HG03095 (cell line): ENCODE measurements around the gene GIMAP5.
"Not testable (repeated sequence)": the region's sequence is repeated elsewhere in the genome, so short reads cannot be mapped to it uniquely, and the experiment has no call there.

Experiments
- ATAC-seq: cut with Tn5 transposase; IDR thresholded peaks from one replicate; pipeline ENCODE4 v1.9.1; 2021; ENCODE audit warnings: moderate library complexity; ENCODE audit not compliant: unreplicated experiment

The GIMAP5 gene

DNA sequence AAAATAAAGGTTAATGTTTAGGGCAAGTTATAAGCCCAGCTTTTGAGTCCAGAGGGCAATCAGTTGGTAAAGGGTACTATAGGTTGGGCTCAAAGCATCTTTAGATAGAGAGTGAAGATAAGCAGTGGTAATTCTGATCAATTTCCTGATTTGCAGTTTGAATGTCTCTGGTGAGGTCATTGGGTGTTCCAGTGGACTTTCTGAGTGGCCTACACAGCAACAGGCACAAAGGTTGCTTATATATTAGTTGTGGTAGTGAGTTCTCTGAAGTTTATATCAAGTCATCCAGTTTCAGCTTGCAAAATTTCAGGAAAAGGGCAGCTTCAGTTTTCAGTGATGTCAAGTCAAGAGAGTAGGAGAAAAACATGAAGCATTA lies 29.1 kb downstream of the GIMAP5 start:
- no peak for ATAC-seq

DNA sequence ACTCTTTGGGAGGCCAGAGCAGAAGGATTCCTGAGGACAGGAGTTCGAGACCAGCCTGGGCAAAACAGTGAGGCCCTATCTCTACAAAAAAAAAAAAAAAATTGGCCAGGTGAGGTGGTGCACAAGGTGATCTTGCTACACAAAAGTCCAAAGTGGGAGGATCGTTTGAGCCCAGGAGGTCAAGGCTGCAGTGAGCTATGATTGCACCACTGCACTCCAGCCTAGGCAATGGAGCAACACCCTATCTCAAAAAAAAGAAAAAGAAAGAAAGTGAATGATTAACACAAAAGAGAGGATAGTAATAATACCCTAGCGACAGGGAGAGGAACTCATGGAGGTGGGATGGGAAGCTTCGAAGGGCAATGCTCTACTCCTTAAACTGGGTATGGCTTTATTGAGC lies 32.5 kb downstream of the GIMAP5 start:
- no peak for ATAC-seq

GRCh38 chr7:150774131-150774530 lies 36.9 kb downstream of the GIMAP5 start:
- not testable (repeated sequence) for ATAC-seq

GRCh38 chr7:150778014-150778737 lies 41.0 kb downstream of the GIMAP5 start:
- no peak for ATAC-seq

DNA sequence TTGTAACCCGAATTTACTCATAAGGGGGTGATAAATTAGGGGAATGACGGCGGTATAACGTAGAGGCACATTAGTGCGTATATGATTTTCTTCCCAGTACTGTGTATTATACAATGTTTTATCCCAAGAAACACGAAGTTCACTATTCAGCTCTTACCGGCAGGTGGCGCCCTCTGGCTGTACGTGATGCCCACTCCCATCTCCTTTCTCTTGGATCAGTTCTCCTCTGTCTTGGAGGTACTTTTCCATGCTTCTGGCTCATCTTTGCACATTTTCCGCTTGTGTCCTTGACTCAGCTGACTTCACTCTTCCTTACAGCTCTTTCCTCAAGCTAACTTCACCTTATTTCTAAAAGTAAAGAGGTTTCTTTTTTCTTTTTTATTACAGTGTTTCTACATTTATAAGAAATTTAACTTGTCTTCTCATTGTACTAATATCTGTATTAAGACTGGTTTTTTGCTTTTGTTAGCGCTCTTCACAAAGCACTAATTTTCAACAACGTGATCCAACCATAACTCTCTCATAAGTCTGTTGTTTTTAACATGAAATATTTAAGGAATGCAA lies 41.6 kb downstream of the GIMAP5 start:
- no peak for ATAC-seq

DNA sequence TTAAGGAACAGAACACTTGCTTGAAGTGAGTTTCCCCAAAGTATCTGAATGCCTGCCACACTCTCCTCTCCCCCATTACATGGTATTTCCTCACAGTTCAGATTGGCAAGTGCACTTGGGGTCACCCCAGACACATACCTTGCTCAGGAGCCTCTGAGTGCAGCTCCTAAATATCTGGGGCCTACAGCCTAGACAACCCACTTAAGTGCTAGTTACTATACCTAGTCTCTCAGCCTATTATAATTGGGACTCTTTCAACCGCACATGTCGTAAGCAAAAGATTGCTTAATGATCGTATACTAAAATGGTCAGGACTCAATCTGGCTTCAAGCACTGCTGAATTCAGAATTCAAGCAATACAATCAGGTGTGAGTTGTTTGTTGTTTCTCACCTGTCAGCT lies 43.1 kb downstream of the GIMAP5 start:
- no peak for ATAC-seq

GRCh38 chr7:150781103-150781502 lies 43.9 kb downstream of the GIMAP5 start:
- no peak for ATAC-seq

DNA sequence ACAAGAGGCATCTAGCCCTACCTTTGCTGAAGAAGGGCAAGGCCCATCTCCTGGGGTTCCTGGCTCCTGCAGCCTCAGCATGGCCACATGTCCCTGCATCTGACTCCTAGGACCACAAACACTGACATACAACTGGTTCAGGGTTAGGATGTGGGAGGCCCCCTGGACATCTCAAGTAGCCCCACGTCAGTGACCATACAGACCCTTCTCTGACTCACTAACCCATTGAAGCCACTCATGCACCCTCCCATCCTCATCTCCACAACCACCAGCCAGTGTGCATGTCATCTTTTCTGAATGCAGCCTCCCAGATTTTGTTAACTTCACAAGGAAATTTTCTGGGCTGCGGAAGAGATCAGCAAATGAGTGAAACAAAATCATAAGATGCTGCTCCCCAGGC lies 44.7 kb downstream of the GIMAP5 start:
- ATAC-seq = no peak

DNA sequence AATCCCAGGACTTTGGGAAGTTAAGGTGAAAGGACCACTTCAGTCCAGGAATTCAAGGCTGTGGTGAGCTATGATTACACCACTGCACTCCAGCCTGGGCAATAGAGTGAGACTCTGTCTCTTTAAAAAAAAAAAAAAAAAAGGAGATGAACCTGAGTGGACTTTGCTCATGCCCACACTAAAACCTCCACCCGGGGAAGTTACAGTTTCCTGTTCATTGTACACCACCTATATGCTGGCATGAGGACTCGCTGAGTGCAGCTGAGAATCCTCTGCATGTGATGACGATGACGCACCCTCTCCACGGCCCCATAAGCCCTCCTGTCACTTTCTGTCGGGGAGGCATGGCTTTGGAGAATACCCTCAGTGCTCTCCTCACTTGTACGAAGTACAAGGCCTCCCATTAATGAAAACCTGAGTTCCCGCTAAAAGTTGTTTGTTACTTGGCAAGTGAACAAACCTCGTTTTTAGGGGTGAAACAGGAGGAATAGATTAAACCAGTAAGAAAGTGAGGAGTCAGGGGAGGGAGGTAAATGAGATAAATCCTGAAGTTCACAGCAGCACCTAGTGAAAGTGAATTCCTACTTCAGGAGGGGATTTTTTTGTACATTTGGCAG lies 47.0 kb downstream of the GIMAP5 start:
- no peak for ATAC-seq

DNA sequence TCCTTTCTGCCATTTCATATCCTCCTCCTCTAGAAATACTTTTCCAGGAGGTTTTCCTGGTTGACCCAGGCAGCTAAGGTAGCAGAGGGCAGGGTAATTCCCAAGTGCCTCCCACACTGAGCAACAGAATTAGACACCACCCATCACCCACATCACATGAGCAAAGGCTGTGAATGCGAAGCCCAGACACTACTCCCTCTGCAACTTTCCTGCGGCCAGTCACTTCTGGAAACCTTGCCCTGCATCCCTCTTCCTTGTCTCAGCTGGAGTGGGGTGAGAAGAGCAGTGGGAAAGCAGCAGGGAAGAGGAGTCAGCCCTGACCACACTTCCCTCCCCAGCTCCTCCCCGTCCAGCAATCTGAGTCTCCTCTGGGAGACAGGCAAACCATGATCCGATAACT lies 47.7 kb downstream of the GIMAP5 start:
- no peak for ATAC-seq

- no peak for ATAC-seq
Measured at GRCh38 chr7:150787321-150788281, 50.4 kb downstream of the GIMAP5 start.

- no peak for ATAC-seq
Measured at GRCh38 chr7:150788474-150789269, 51.5 kb downstream of the GIMAP5 start.

DNA sequence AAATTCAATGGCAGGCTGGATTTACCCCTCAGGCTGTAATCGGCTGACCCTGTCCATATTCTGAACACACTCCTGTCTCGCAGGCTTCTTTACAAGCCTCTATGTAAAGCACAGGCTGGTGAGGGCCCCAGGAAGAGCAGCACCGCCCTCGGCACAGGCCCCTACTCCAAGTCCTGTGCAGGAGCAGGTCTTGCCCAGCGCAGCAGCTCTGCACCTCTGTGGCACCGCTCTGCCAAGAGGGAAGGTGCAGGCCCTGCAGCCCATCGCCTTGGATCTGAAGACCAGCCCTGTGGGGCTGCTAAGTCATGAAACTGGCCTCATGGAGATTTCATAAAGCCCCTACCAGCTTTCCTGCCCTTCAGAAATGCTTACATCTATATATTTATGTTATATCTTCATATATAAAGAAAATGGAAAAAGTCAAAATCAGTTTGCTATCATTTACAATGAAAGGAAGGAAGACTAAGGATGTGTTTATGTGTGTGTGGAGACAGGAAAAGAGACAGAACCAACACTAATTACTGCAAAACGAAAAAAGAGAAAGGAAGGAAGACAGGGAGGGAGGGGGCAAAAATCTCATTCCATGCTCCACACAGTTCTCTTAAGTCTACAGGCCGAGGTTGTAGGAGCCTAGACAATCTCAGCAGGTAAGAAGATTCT lies 53.3 kb downstream of the GIMAP5 start:
- ATAC-seq = no peak

DNA sequence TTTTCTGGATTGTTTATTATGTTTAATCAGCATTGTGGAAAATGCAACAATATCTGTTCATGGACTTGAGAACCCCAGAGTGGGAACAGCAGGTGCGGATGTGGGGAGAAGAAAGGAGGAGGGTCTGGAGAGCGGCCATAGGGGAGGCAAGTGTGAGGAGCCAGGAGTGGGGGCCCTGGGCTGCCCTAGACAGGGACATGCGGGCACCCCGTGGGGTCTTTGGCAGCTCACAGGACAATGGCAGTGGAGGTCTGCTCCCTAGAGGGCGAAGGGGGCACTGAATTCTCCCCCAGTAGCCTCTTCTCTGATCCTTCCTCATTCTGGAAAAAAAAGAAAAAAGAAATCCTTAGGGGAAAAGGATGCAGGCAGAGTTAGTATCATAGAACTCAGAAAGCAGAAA lies 54.1 kb downstream of the GIMAP5 start:
- no peak for ATAC-seq

DNA sequence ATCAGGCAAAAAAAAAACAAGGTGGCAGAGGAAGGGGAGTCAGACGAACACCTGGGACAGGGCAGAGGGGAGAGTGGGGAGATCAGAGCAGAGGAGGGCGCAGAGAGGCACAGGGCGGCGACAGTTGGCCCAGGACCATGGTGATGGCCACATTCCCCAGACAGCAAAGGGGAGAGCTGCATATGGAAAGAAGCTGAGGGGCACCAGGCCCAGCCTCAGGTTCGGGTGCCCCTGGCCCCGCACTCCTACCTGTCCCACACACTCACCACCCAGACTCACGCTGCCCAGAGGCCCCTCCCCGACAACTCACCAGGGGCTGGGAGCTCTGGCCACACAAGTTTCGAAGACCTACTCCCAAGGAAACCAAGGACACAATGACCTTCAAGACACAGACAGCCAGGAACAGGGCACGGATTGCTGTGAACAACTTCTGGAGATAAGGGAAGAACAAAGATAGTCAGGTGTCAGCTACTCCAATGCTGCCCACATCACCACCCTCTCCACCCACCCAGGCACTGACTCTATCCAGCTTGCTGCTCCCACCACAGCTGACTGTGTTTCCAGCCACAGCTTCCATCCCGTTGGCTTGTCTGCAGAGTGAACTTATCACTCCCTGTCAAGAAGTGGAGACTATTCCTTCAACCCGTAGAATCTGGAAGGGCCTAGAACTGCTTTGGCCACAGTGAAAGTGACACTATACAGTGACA lies 54.7 kb downstream of the GIMAP5 start:
- no peak for ATAC-seq
